H1 (cell line): ENCODE data around the gene KRTAP3-1. TPM values are rescaled to one million over a fixed set of nuclear protein-coding genes. Genes with fewer than 3 reads are reported as not detected.

Source experiments
- CTCF ChIA-PET: fragments of 300-600 bp; sonication (Branson Sonifier 250); formaldehyde crosslinking; loops from one replicate; lab custom pipeline; 2021; ENCODE audit not compliant: partially characterized antibody; lab: Charles Lee
- POLR2A ChIA-PET: fragments of 300-600 bp; sonication (Branson Sonifier 250); formaldehyde crosslinking; loops from one replicate; lab custom pipeline; 2021; ENCODE audit warnings: inconsistent platforms; ENCODE audit not compliant: partially characterized antibody; lab: Charles Lee
- DNase-seq, 2 experiments: peaks; one replicate each; pipeline versions ENCODE4 v3.0.0 to v3.0.0-alpha.2; 2010 to 2022; ENCODE audit warnings: low spot score in 2 of 2, low read depth in 1 of 2, mixed read lengths in 1 of 2
- FAIRE-seq: peaks from 2 replicates; lab custom pipeline; 2011; peaks lifted over from hg19 to GRCh38; lab: Jason Lieb, UNC
- H2AFZ ChIP-seq: 2 replicates; pipeline ENCODE4 v1.8.1; 2012; ENCODE audit warnings: low read length, inconsistent platforms
- H2AK5ac ChIP-seq: 2 replicates; pipeline ENCODE4 v1.6.1; 2013; ENCODE audit warnings: low read depth, low read length
- H2BK120ac ChIP-seq: replicated peaks from 2 replicates; pipeline ENCODE3; 2013; ENCODE audit warnings: low read depth, low read length, inconsistent platforms
- H2BK12ac ChIP-seq: 2 replicates; pipeline ENCODE4 v1.6.1; 2013; ENCODE audit warnings: low read depth, low read length
- H2BK15ac ChIP-seq: 2 replicates; pipeline ENCODE4 v1.6.1; 2013; ENCODE audit warnings: low read length
- H2BK20ac ChIP-seq: 2 replicates; pipeline ENCODE4 v1.6.1; 2013; ENCODE audit warnings: low read length
- H2BK5ac ChIP-seq: 2 replicates; pipeline ENCODE4 v1.6.1; 2013; ENCODE audit warnings: low read depth, low read length
- H3K14ac ChIP-seq: 2 replicates; pipeline ENCODE4 v1.6.1; 2013; ENCODE audit warnings: inconsistent platforms; ENCODE audit not compliant: insufficient read length
- H3K18ac ChIP-seq: 2 replicates; pipeline ENCODE4 v1.6.1; 2013; ENCODE audit warnings: low read length; ENCODE audit errors: extremely low read depth
- H3K23ac ChIP-seq: 2 replicates; pipeline ENCODE4 v1.6.1; 2013; ENCODE audit warnings: inconsistent platforms; ENCODE audit not compliant: insufficient read length
- H3K23me2 ChIP-seq: 2 replicates; pipeline ENCODE4 v1.6.1; 2013; ENCODE audit warnings: low read depth, low read length
- H3K27ac ChIP-seq: 2 replicates; pipeline ENCODE4 v1.6.1; 2011; ENCODE audit warnings: low read depth, low read length, inconsistent platforms
- H3K27me3 ChIP-seq, 4 experiments: replicated peaks in 1 of 4; 1 replicate in 1 of 4; 2 replicates in 3 of 4; pipeline versions ENCODE4 v1.6.1 to v1.8.1; 2011 to 2013; ENCODE audit warnings: low read length in 3 of 4, mild to moderate bottlenecking in 3 of 4, inconsistent platforms in 2 of 4, mixed read lengths in 2 of 4, moderate library complexity in 1 of 4; ENCODE audit not compliant: control insufficient read depth in 3 of 4, insufficient read depth in 3 of 4; ENCODE audit errors: extremely low read depth in 1 of 4
- H3K36me3 ChIP-seq, 4 experiments: 2 replicates each; pipeline versions ENCODE4 v1.6.1 to v1.8.1; 2011 to 2013; ENCODE audit warnings: mild to moderate bottlenecking in 4 of 4, low read length in 3 of 4, moderate library complexity in 2 of 4, control low read depth in 1 of 4, inconsistent platforms in 1 of 4; ENCODE audit not compliant: insufficient read depth in 4 of 4, control insufficient read depth in 2 of 4
- H3K4ac ChIP-seq: replicated peaks from 2 replicates; pipeline ENCODE3; 2013; ENCODE audit warnings: low read length, low read depth, mixed read lengths, inconsistent platforms; ENCODE audit not compliant: insufficient read length
- H3K4me1 ChIP-seq, 4 experiments: replicated peaks in 1 of 4; 1 replicate in 1 of 4; 2 replicates in 3 of 4; pipeline versions ENCODE4 v1.6.1 to v1.8.1; 2011 to 2013; ENCODE audit warnings: low read length in 3 of 4, inconsistent platforms in 2 of 4, mixed read lengths in 1 of 4; ENCODE audit not compliant: insufficient read depth in 4 of 4, control insufficient read depth in 3 of 4
- H3K4me2 ChIP-seq, 2 experiments: 2 replicates each; pipeline versions ENCODE4 v1.6.1 to v1.8.1; 2011 to 2013; ENCODE audit warnings: low read depth in 2 of 2, low read length in 2 of 2, control low read depth in 1 of 2, inconsistent platforms in 1 of 2, mild to moderate bottlenecking in 1 of 2; ENCODE audit not compliant: insufficient read depth in 1 of 2
- H3K4me3 ChIP-seq, 4 experiments: fragments of 200-600, 300-600 bp in 1 of 4; sonication (generic), shearing (Covaris generic), sonication (Bioruptor Twin) in 1 of 4; 2 replicates each; pipeline versions ENCODE4 v1.5.1 to v1.8.1; 2011 to 2016; ENCODE audit warnings: low read length in 4 of 4, low read depth in 3 of 4, control low read depth in 2 of 4, inconsistent platforms in 2 of 4, mild to moderate bottlenecking in 2 of 4, mixed read lengths in 1 of 4, moderate library complexity in 1 of 4; ENCODE audit not compliant: insufficient read depth in 2 of 4; ENCODE audit errors: extremely low read depth in 1 of 4
- H3K56ac ChIP-seq: replicated peaks from 2 replicates; pipeline ENCODE3; 2013; ENCODE audit warnings: low read depth, mild to moderate bottlenecking, mixed read lengths, low read length, inconsistent platforms; ENCODE audit not compliant: insufficient read length
- H3K79me1 ChIP-seq: 2 replicates; pipeline ENCODE4 v1.6.1; 2013; ENCODE audit warnings: low read depth, low read length, control low read depth
- H3K79me2 ChIP-seq, 2 experiments: 2 replicates each; pipeline versions ENCODE4 v1.6.1 to v1.8.1; 2012 to 2013; ENCODE audit warnings: low read length in 2 of 2, mild to moderate bottlenecking in 2 of 2, inconsistent platforms in 1 of 2; ENCODE audit not compliant: insufficient read depth in 2 of 2, control insufficient read depth in 1 of 2
- H3K9ac ChIP-seq, 4 experiments: replicated peaks in 1 of 4; 1 replicate in 1 of 4; 2 replicates in 3 of 4; pipeline versions ENCODE4 v1.6.1 to v1.8.1; 2011 to 2013; ENCODE audit warnings: low read depth in 3 of 4, low read length in 3 of 4, control low read depth in 2 of 4, mild to moderate bottlenecking in 2 of 4, moderate library complexity in 2 of 4, inconsistent platforms in 1 of 4; ENCODE audit errors: extremely low read depth in 1 of 4
- H3K9me3 ChIP-seq, 2 experiments: 2 replicates each; pipeline versions ENCODE4 v1.6.1 to v1.8.1; 2012 to 2013; ENCODE audit warnings: mild to moderate bottlenecking in 2 of 2, moderate library complexity in 2 of 2, control low read depth in 1 of 2, inconsistent platforms in 1 of 2, low read depth in 1 of 2, low read length in 1 of 2, mixed read lengths in 1 of 2; ENCODE audit not compliant: insufficient read depth in 2 of 2
- H4K20me1 ChIP-seq, 2 experiments: replicated peaks in 1 of 2; 2 replicates each; pipeline versions ENCODE3 to v1.8.1; 2011 to 2013; ENCODE audit warnings: inconsistent platforms in 2 of 2, low read length in 2 of 2, mild to moderate bottlenecking in 1 of 2; ENCODE audit not compliant: insufficient read depth in 2 of 2, control insufficient read depth in 1 of 2
- H4K5ac ChIP-seq: 2 replicates; pipeline ENCODE4 v1.6.1; 2013; ENCODE audit warnings: low read length, low read depth, mixed read lengths, inconsistent platforms; ENCODE audit not compliant: insufficient read length
- H4K8ac ChIP-seq: 2 replicates; pipeline ENCODE4 v1.8.0; 2013; ENCODE audit warnings: mild to moderate bottlenecking, moderate library complexity, low read length, inconsistent platforms; ENCODE audit not compliant: insufficient read depth; ENCODE audit errors: extremely low read depth
- H4K91ac ChIP-seq: replicated peaks from 2 replicates; pipeline ENCODE3; 2013; ENCODE audit warnings: low read length, mixed read lengths, inconsistent platforms; ENCODE audit not compliant: insufficient read length
- BACH1 ChIP-seq: IDR thresholded peaks from 2 replicates; pipeline ENCODE4 v1.6.1; 2012; ENCODE audit warnings: low read length, improper control_type of control experiment
- FOSL1 ChIP-seq: IDR thresholded peaks from 2 replicates; pipeline ENCODE4 v1.6.1; 2011; ENCODE audit warnings: mild to moderate bottlenecking, low read depth, low read length, moderate library complexity; ENCODE audit not compliant: insufficient read depth
- KDM5A ChIP-seq: fragments of 200-600 bp; IDR thresholded peaks from 2 replicates; pipeline ENCODE4 v1.7.1; 2012; ENCODE audit warnings: mild to moderate bottlenecking, low read length, inconsistent platforms, mixed read lengths
- POLR2AphosphoS5 ChIP-seq: IDR thresholded peaks from 2 replicates; pipeline ENCODE4 v1.6.1; 2011; ENCODE audit warnings: low read depth, low read length
- SIX5 ChIP-seq: IDR thresholded peaks from 2 replicates; pipeline ENCODE4 v1.6.1; 2011; ENCODE audit warnings: mild to moderate bottlenecking, low read depth, low read length
- SP2 ChIP-seq: IDR thresholded peaks from 2 replicates; pipeline ENCODE4 v1.6.1; 2012; ENCODE audit warnings: mild to moderate bottlenecking, low read length, inconsistent platforms
- TAF7 ChIP-seq: optimal IDR thresholded peaks from 2 replicates; pipeline ENCODE3; 2011; ENCODE audit warnings: low read depth, mild to moderate bottlenecking, inconsistent platforms, low read length, moderate library complexity, borderline replicate concordance
- WGBS, 2 experiments: shearing (Covaris generic) in 1 of 2; methylation state at CpG; one replicate each; pipeline versions ENCODE4 v1.1.6 to v1.1.7; 2013 to 2015; ENCODE audit warnings: low lambda C conversion rate in 2 of 2, mixed read lengths in 2 of 2, inconsistent platforms in 1 of 2, low coverage in 1 of 2, missing lambda C conversion rate in 1 of 2; ENCODE audit not compliant: insufficient replicate concordance in 2 of 2, insufficient coverage in 1 of 2, insufficient read length in 1 of 2; ENCODE audit errors: extremely low coverage in 1 of 2, missing lambda C conversion rate in 1 of 2; 5-methylcytosine and 5-hydroxymethylcytosine counted together
- polyA plus RNA-seq, 7 experiments: library from polyadenylated mRNA; depleted of rRNA in 3 of 7; stranded (reverse) in 5 of 7; unstranded in 2 of 7; fragments of >200 nt in 5 of 7; fragments of 200-250 nt in 2 of 7; gene quantifications; 1 replicate in 5 of 7; 2 replicates in 1 of 7; 4 replicates in 1 of 7; pipeline versions ENCODE4 v1.2.1 to v1.2.3, GENCODE V29; 2011 to 2013; ENCODE audit warnings: missing spikeins in 2 of 7, mixed read lengths in 2 of 7
- total RNA-seq: library from RNA; stranded (reverse); fragmentation: NEBNext Ultra II Directional; extraction: Animal tissue kit (Norgen Biotek cat#: 25700); gene quantifications from 2 replicates; pipeline ENCODE4 v1.2.1, GENCODE V29; 2021

The KRTAP3-1 gene
- total and polyA plus RNA-seq, 2 of the 8 experiments (the other 6 are each of a cell fraction or from before 2014, with no cell fraction given) = not detected

DNA sequence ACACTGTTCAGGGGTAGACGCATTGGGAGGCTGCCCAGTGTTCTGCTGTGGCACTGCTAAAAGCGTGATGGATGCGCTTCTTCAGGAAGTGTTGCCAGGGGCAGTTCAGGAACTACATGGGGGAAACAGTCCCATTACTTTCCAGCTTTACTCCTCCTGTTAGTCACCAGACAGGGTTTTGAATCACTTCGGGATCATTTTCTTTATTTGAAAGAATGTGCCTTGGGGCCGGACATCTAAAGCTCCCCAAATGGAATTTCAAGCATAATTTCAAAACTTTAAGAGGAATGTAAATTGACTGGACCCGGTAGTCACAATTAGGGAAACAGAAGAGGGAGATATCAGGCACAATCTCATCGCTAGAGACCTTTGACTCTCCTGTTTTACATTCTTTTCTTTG is 39.5 kb upstream of the KRTAP3-1 start:
- Histone ChIP-seq H3K9ac (no peak overlapping the region), H2BK5ac (no peak overlapping the region), H2BK12ac (no peak overlapping the region), H3K36me3 (no peaks in the 10 kb centered on the region), H4K91ac (peak overlapping the region; percentile 19), H3K9me3 (no peaks in the 10 kb centered on the region), H2BK15ac (no peak overlapping the region), H3K23me2 (no peaks in the 10 kb centered on the region), H3K79me2 (no peaks in the 10 kb centered on the region), H3K27ac (no peak overlapping the region), H3K14ac (no peak overlapping the region), H4K20me1 (no peaks in the 10 kb centered on the region), H3K4me2 (no peak overlapping the region), H3K23ac (no peak overlapping the region), H2BK20ac (no peak overlapping the region), H2AFZ (0 out of 2 replicates have a peak overlapping the region, but pooled peaks have one; percentile 40), H3K4me3 (no peak overlapping the region), H4K8ac (no peak overlapping the region), H3K4me1 (peaks cover 0 to 2% (median 0%) of the 10 kb centered on the region in 4 experiments; a peak in 1 of 7 replicates), H3K56ac (no peak overlapping the region), H4K5ac (no peak overlapping the region), H3K4ac (no peak overlapping the region), H2AK5ac (no peak overlapping the region), H2BK120ac (no peak overlapping the region), H3K18ac (no peak overlapping the region; the same call in 1 of the 2 replicates), H3K79me1 (no peaks in the 10 kb centered on the region), H3K27me3 (no peaks in the 10 kb centered on the region)
- 82% methylated on average over 7 of the region's 7 CpGs; no CpG with 5 or more reads in 1 of the 2 experiments for WGBS, 2 experiments
- DNase-seq (no peak), FAIRE-seq (no peak)
- CTCF ChIA-PET = interaction anchor here (0.7 to 1.0 kb wide), 4 partner anchors 10 to 182 kb away, joined by 3 read pairs; no protein-coding TSS in a partner anchor
- POLR2A ChIA-PET = no interaction called here
- no peak for TF ChIP-seq BACH1
- no peak for TF ChIP-seq FOSL1
- TF ChIP-seq KDM5A = no peak
- TF ChIP-seq SIX5 = no peak
- TF ChIP-seq POLR2AphosphoS5 = no peak
- no peak for TF ChIP-seq SP2
- no peak for TF ChIP-seq TAF7
